ENCODE measurements around the gene MOB3B. TPM values are rescaled to one million over a fixed set of nuclear protein-coding genes. Genes with fewer than 3 reads are reported as not detected.
A peak's percentile ranks its signal among the peaks of the same experiment; 100 is the strongest.
"Not testable (repeated sequence)": the region's sequence is repeated elsewhere in the genome, so short reads cannot be mapped to it uniquely, and the experiment has no call there.

Gene MOB3B
- total RNA-seq, 1 donor from 2014 or later, result 17.8 TPM

- H3K4me3 ChIP-seq, result no peak overlapping the region
- H3K36me3 ChIP-seq, result no peaks in the 10 kb centered on the region
- H3K4me1 ChIP-seq, result peaks cover 4% of the 10 kb centered on the region
- no peaks in the 10 kb centered on the region for H3K9me3 ChIP-seq
- H3K27me3 ChIP-seq, result no peaks in the 10 kb centered on the region
- no peak overlapping the region for H3K27ac ChIP-seq
- DNase-seq (no peak), ATAC-seq (no peak)
- intact Hi-C loops (cut with DNase I), result no loop called here
- TF ChIP-seq CTCF (IDR thresholded peaks at IDR 0.05), result no peak
Observed at GRCh38 chr9:27425827-27426510, 103.6 kb downstream of the MOB3B start.

- ATAC-seq (no peak), DNase-seq (no peak)
- Histone ChIP-seq H3K27me3 (no peaks in the 10 kb centered on the region), H3K4me3 (no peak overlapping the region), H3K4me1 (no peaks in the 10 kb centered on the region), H3K27ac (no peak overlapping the region), H3K9me3 (no peaks in the 10 kb centered on the region), H3K36me3 (no peaks in the 10 kb centered on the region)
- no peak for TF ChIP-seq CTCF (IDR thresholded peaks at IDR 0.05)
- intact Hi-C loops (cut with DNase I), result no loop called here
Observed at GRCh38 chr9:27423915-27424710, 105.5 kb downstream of the MOB3B start.

GRCh38 chr9:27422279-27422834, 107.3 kb downstream of the MOB3B start:
- DNase-seq, result no peak
- Histone ChIP-seq H3K4me3 (no peak overlapping the region), H3K4me1 (no peaks in the 10 kb centered on the region), H3K36me3 (no peaks in the 10 kb centered on the region), H3K27ac (no peak overlapping the region), H3K27me3 (no peaks in the 10 kb centered on the region), H3K9me3 (no peaks in the 10 kb centered on the region)
- ATAC-seq, result no peak
- no peak for TF ChIP-seq CTCF (IDR thresholded peaks at IDR 0.05)
- intact Hi-C loops (cut with DNase I), result no loop called here

DNA sequence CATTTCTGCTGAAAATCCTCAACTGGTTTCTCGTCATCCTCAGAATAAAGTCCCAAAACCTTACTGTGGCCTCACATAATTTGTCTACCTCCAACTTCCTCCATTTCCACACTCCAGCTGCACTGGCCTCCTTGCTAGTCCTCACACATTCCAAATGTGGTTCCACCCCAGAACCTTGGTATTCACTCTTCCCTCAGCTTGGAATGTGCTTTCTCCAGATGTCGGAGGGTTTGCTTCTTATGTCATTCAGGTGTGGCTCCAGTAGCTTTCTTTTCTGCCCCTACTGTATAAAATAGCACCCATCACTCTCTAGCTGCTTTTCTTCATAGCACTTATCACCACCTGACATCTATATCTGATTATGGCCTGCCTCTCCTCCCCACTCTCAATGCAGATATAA, 108.0 kb downstream of the MOB3B start:
- no peak for DNase-seq
- H3K27me3 ChIP-seq, result no peaks in the 10 kb centered on the region
- intact Hi-C loops (cut with DNase I), result no loop called here
- no peaks in the 10 kb centered on the region for H3K36me3 ChIP-seq
- TF ChIP-seq CTCF (IDR thresholded peaks at IDR 0.05), result no peak
- H3K9me3 ChIP-seq, result no peaks in the 10 kb centered on the region
- H3K4me3 ChIP-seq, result no peak overlapping the region
- H3K27ac ChIP-seq, result no peak overlapping the region
- no peak for ATAC-seq
- H3K4me1 ChIP-seq, result no peaks in the 10 kb centered on the region

- not testable (repeated sequence) for ATAC-seq
Observed at GRCh38 chr9:27419558-27419957, 110.1 kb downstream of the MOB3B start.

DNA sequence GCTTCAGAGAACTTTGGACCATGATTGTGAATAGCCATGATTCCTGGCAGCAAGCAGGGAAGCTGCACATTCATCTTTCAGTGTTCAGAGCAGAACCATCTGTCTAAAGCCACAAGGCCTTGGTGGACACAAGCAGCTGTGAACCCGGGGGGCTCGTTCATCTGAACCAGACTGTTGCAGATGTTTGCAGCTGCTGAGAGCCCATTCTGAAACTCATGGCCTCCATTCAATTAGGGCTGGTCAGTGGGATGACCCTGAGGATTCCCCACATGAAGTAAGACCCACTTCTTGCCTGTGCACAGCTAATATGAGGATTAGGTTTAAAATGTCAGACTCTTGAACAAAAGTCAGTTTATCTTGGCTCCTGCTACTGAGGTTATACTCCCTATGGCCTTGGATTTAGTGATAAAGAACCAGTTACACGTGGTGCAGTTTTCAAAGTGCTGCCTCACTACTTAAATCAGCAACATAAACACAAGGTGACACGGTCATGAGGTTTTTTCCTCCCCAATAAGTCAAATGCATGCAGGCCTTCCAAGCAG, 115.3 kb downstream of the MOB3B start:
- no peaks in the 10 kb centered on the region for H3K9me3 ChIP-seq
- DNase-seq (no peak), ATAC-seq (peak; percentile 46)
- no peak for TF ChIP-seq CTCF (IDR thresholded peaks at IDR 0.05)
- H3K27ac ChIP-seq, result peak overlapping the region; percentile 17
- H3K36me3 ChIP-seq, result no peaks in the 10 kb centered on the region
- no peaks in the 10 kb centered on the region for H3K27me3 ChIP-seq
- intact Hi-C loops (cut with DNase I), result loop anchor here (10.0 kb wide), 1 partner anchor 61 kb away; no protein-coding TSS in a partner anchor
- no peak overlapping the region for H3K4me3 ChIP-seq
- H3K4me1 ChIP-seq, result peaks cover 13% of the 10 kb centered on the region

More at GRCh38 chr9:27419558-27419957, 110.1 kb downstream of the MOB3B start:
- DNase-seq, H3K27me3 ChIP-seq, H3K27ac ChIP-seq, H3K4me1 ChIP-seq, H3K36me3 ChIP-seq, H3K4me3 ChIP-seq, H3K9me3 ChIP-seq: not testable (repeated sequence)
- intact Hi-C loops (cut with DNase I), result loop anchor here (10.0 kb wide), 1 partner anchor 55 kb away; no protein-coding TSS in a partner anchor

All from upper lobe of right lung (tissue), 1 donor.